ENCODE results near the gene ERC2.

ERC2 gene

DNA sequence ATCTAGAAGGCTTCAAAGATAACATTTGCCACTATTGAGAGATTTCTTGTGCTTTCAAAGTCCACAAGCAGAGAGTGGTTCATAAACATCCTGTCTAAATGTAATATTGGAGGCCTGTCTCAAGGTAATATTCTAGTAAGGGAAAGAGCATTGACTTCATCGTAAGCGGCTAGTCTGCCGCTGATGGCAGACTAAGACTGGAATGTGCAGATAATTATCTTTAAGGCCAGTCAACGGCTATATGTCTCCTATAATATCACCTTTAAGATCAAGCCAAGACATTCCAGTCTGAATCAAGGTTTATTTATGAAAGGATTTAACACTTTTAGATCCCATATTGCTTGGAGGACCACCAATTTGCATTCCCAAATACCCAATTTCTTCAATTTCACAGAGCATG, 557.0 kb downstream of the ERC2 start:
- no peak for DNase-seq (ENCODE audit: low read depth)
- no peak overlapping the region for H3K4me3 ChIP-seq (ENCODE audit: low read depth, low read length)
- TF ChIP-seq MYC (IDR thresholded peaks at IDR 0.05; ENCODE audit: low read depth, low read length) (no peak), POLR2A (IDR thresholded peaks at IDR 0.05; ENCODE audit: extremely low read depth, insufficient read length) (no peak)
- TF ChIP-seq, protein P1, sequence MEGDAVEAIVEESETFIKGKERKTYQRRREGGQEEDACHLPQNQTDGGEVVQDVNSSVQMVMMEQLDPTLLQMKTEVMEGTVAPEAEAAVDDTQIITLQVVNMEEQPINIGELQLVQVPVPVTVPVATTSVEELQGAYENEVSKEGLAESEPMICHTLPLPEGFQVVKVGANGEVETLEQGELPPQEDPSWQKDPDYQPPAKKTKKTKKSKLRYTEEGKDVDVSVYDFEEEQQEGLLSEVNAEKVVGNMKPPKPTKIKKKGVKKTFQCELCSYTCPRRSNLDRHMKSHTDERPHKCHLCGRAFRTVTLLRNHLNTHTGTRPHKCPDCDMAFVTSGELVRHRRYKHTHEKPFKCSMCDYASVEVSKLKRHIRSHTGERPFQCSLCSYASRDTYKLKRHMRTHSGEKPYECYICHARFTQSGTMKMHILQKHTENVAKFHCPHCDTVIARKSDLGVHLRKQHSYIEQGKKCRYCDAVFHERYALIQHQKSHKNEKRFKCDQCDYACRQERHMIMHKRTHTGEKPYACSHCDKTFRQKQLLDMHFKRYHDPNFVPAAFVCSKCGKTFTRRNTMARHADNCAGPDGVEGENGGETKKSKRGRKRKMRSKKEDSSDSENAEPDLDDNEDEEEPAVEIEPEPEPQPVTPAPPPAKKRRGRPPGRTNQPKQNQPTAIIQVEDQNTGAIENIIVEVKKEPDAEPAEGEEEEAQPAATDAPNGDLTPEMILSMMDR (IDR thresholded peaks at IDR 0.05; ENCODE audit: low read depth, low read length): no peak
- TF ChIP-seq, protein P2, sequence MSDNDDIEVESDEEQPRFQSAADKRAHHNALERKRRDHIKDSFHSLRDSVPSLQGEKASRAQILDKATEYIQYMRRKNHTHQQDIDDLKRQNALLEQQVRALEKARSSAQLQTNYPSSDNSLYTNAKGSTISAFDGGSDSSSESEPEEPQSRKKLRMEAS (IDR thresholded peaks at IDR 0.05; ENCODE audit: low read depth, low read length): no peak

DNA sequence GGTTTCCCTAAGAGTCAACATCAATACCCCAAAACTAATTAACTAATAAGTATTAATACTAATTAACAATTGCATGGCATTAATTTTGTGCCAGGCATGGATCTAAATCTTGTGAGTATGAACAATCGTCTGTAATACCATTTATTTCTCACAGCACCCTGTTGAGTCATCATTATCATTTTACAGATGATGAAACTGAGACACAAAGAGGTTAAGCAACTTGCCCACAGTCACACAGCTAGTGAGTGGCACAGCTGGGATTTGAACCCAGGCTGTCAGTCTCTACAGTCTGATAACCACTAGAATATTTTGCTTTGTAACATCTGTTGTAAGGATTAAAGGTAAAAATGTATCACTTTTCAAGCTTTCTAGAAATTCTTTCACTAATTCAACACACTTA, 557.7 kb downstream of the ERC2 start:
- DNase-seq (ENCODE audit: low read depth): no peak
- no peak overlapping the region for H3K4me3 ChIP-seq (ENCODE audit: low read depth, low read length)
- TF ChIP-seq MYC (IDR thresholded peaks at IDR 0.05; ENCODE audit: low read depth, low read length): no peak
- TF ChIP-seq, protein P2 (IDR thresholded peaks at IDR 0.05; ENCODE audit: low read depth, low read length): no peak
- TF ChIP-seq, protein P1 (IDR thresholded peaks at IDR 0.05; ENCODE audit: low read depth, low read length): no peak
- no peak for TF ChIP-seq POLR2A (IDR thresholded peaks at IDR 0.05; ENCODE audit: extremely low read depth, insufficient read length)

DNA sequence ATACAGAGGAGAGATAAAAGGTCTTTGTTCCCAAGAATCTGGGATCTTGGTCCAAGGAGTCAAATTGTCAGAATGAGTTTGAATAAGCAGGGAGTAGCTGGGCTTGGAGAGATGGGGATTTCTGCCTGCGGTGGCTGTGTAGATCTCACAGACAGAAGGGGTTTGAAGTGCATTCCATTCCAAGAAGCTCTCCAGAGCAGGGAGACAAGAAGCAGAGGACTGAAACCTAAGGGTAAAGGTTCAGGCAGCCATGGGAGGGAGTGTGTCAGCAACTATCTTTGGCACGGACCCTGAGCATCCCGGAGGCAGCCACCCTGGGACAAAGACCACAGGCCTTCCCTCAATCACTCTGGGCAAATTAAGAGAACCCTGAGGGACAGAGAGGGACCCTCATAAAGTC, 558.9 kb downstream of the ERC2 start:
- DNase-seq (ENCODE audit: low read depth): no peak
- TF ChIP-seq MYC (IDR thresholded peaks at IDR 0.05; ENCODE audit: low read depth, low read length): no peak
- TF ChIP-seq, protein P1 (IDR thresholded peaks at IDR 0.05; ENCODE audit: low read depth, low read length): no peak
- TF ChIP-seq POLR2A (IDR thresholded peaks at IDR 0.05; ENCODE audit: extremely low read depth, insufficient read length): no peak
- TF ChIP-seq, protein P2 (IDR thresholded peaks at IDR 0.05; ENCODE audit: low read depth, low read length): no peak
- H3K4me3 ChIP-seq (ENCODE audit: low read depth, low read length): no peak overlapping the region

DNA sequence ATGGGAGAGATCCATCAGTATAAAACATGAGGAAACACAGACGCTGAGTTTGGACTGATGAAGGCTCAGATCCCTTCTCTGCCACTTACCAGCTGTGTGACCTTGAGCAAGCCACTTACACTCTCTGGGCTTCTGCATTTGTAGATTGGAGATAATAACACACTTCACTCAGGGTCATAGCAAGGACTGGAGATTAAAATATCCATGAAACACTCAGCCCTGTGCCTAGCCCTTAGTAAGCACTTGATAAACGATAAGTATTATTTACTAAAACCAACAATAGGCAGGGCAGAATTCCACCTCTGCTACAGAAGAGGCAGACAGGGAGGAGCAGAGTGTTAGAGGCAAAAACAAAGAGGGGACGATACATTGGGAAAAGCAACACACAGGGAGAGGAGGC, 560.7 kb downstream of the ERC2 start:
- TF ChIP-seq, protein P1 (IDR thresholded peaks at IDR 0.05; ENCODE audit: low read depth, low read length): no peak
- TF ChIP-seq POLR2A (IDR thresholded peaks at IDR 0.05; ENCODE audit: extremely low read depth, insufficient read length): no peak
- TF ChIP-seq MYC (IDR thresholded peaks at IDR 0.05; ENCODE audit: low read depth, low read length): no peak
- TF ChIP-seq, protein P2 (IDR thresholded peaks at IDR 0.05; ENCODE audit: low read depth, low read length): no peak
- no peak for DNase-seq (ENCODE audit: low read depth)
- H3K4me3 ChIP-seq (ENCODE audit: low read depth, low read length): no peak overlapping the region

DNA sequence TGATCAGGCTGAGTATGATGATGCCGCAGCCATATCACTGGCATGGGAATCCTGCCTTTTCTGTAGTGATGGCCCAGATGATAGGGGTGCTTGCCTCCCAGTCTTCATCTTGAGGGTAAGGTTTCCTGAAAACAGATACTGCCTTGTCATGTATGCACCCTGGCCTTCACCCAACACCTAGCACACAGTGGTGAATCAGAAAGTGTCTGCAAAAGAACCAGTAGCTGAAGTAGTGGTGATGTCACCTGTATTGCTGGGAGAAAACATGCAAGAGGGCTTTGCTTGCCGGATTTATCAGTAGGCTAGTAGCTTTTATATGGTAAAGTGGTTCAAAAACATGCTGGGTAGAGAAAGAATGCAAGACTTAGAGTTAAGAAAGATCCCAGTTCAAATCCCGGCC, 561.4 kb downstream of the ERC2 start:
- no peak for DNase-seq (ENCODE audit: low read depth)
- H3K4me3 ChIP-seq (ENCODE audit: low read depth, low read length): no peak overlapping the region
- TF ChIP-seq MYC (IDR thresholded peaks at IDR 0.05; ENCODE audit: low read depth, low read length): no peak
- TF ChIP-seq, protein P1 (IDR thresholded peaks at IDR 0.05; ENCODE audit: low read depth, low read length): no peak
- TF ChIP-seq, protein P2 (IDR thresholded peaks at IDR 0.05; ENCODE audit: low read depth, low read length): no peak
- no peak for TF ChIP-seq POLR2A (IDR thresholded peaks at IDR 0.05; ENCODE audit: extremely low read depth, insufficient read length)

DNA sequence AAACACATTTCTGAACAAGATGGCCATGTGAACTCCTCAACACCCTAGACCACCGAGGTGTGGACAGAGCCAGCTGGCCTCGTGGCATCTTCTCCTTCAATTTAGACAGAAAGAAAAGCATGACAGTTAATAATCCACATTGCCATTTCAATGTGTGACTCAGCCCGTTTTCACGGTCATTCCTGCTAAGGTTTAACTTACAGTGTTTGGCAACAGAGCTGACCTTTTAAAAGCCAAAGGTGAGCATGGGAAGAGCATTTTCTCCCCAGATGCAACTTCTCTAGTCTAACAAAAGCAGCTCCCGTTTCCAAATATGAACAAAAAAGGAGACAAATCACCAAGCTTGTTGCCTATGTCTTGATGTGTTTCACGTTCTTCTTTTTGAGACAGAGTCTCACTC, 563.6 kb downstream of the ERC2 start:
- TF ChIP-seq POLR2A (IDR thresholded peaks at IDR 0.05; ENCODE audit: extremely low read depth, insufficient read length) (no peak), MYC (IDR thresholded peaks at IDR 0.05; ENCODE audit: low read depth, low read length) (no peak)
- TF ChIP-seq, protein P2 (IDR thresholded peaks at IDR 0.05; ENCODE audit: low read depth, low read length): no peak
- TF ChIP-seq, protein P1 (IDR thresholded peaks at IDR 0.05; ENCODE audit: low read depth, low read length): no peak
- no peak for DNase-seq (ENCODE audit: low read depth)

More for the DNA sequence above, 563.6 kb downstream of the ERC2 start:
- H3K4me3 ChIP-seq (ENCODE audit: low read depth, low read length): no peak overlapping the region

All from NB4 (cell line).